ENCODE measurements around the gene EMID1. TPM values are rescaled to one million over a fixed set of nuclear protein-coding genes. Genes with fewer than 3 reads are reported as not detected.

The EMID1 gene
- total RNA-seq, 1 experiment from 2014 or later = 9.6 TPM

DNA sequence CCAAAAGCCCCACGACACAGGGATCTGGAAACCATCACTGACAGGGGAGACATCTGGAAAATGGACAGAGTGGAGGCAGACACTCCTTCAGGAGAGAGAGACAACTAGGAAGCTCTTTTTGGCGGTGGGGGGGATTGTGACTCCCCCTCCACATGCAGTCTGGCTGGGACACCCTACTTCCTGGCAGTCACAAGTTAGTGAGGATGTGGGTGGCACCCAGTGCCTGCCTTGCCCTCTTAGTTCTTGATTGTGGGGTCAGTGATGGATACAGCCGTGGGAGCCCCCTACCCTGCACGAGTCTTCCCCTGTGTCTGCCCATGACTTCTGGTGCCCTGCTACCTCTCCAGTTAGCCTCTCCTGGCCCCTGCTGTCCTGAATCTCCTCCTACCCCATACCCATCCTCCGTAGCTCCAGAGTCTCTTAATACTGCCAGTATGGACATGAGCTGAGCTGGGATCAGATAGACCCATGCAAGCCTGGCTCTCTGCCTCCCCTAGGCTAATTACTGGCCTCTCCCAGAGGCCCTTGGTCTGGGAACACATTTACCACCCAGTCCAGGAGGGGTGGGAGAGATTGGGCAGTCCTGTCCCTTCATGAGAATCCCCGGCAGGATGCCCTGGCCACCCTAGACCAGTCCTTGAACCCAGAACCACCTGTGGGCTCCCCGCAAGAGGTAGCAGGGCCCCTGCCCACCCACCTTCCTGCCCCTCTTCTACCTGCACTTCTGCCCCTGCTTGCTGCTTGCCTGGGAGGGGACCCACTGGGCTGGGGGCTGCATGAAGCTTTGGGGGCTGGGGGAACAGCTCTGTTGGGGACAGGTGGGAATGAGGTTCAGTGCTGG lies 39.3 kb downstream of the EMID1 start:
- CTCF ChIA-PET = interaction anchor here (0.6 to 2.0 kb wide), 15 partner anchors 8 to 649 kb away, joined by 3 to 23 read pairs (median 4); partner anchors contain the start of gene EMID1
- intact Hi-C loops (cut with micrococcal nuclease) = loop anchor here (1.0 to 10.0 kb wide), 5 partner anchors 90 to 643 kb away; no protein-coding TSS in a partner anchor
- no peaks in the 10 kb centered on the region for H3K79me2 ChIP-seq (ENCODE audit: insufficient read depth, low read length)
- POLR2A ChIA-PET = no interaction called here
- BruUV-seq (replicated peaks) = no TSS peak
- no peaks in the 10 kb centered on the region for H4K20me1 ChIP-seq (ENCODE audit: insufficient read depth)
- DNase-seq (ENCODE audit: low read depth, low spot score) (no peak), ATAC-seq (peak; percentile 43)
- H3K36me3 ChIP-seq (ENCODE audit: control insufficient read depth in 1 of 2, insufficient read depth in 2 of 2, low read length in 2 of 2) = no peaks in the 10 kb centered on the region
- no peak overlapping the region for H3K4me2 ChIP-seq (ENCODE audit: low read length)
- H3K4me3 ChIP-seq (replicated peaks in 1 of 2; ENCODE audit: low read depth in 1 of 2, low read length in 2 of 2) = no peak overlapping the region
- H3K27ac ChIP-seq (ENCODE audit: low read depth, low read length) = no peak overlapping the region
- H3K9ac ChIP-seq (ENCODE audit: low read length) = no peak overlapping the region
- H3K9me3 ChIP-seq (ENCODE audit: control insufficient read depth in 1 of 2, insufficient read depth in 1 of 2, low read depth in 1 of 2, low read length in 2 of 2) = peaks cover 0 to 4% of the 10 kb centered on the region in 2 experiments; a peak in 2 of 4 replicates
- H3K27me3 ChIP-seq (ENCODE audit: insufficient read depth, low read length) = no peaks in the 10 kb centered on the region
- no peaks in the 10 kb centered on the region for H3K9me2 ChIP-seq (ENCODE audit: insufficient read depth)
- RAD21 ChIA-PET (ENCODE audit: low non-redundant PET in 1 of 2, low total read pairs in 2 of 2, uncharacterized antibody in 2 of 2, unreplicated experiment in 2 of 2) = interaction anchor here (0.6 to 1.3 kb wide), 5 partner anchors 42 to 644 kb away, joined by 4 to 7 read pairs (median 5); no protein-coding TSS in a partner anchor
- H3K4me1 ChIP-seq (ENCODE audit: control insufficient read depth in 1 of 2, insufficient read depth in 2 of 2, low read length in 2 of 2) = no peaks in the 10 kb centered on the region
- H2AFZ ChIP-seq (ENCODE audit: low read depth, low read length, poor library complexity, severe bottlenecking) = no peak overlapping the region
- TF ChIP-seq POLR2A (IDR thresholded peaks at IDR 0.05; ENCODE audit: borderline replicate concordance, extremely low read depth, insufficient read depth, insufficient read length) (no peak), MAX (IDR thresholded peaks at IDR 0.05) (no peak), ZNF274 (IDR thresholded peaks at IDR 0.05; ENCODE audit: low read depth, low read length) (no peak), FOSL1 (IDR thresholded peaks at IDR 0.05; ENCODE audit: low read depth) (no peak), SP1 (IDR thresholded peaks at IDR 0.05; ENCODE audit: low read depth) (no peak), ATF3 (IDR thresholded peaks at IDR 0.05) (no peak), SIN3A (IDR thresholded peaks at IDR 0.05; ENCODE audit: low read depth) (no peak), EGR1 (IDR thresholded peaks at IDR 0.05; ENCODE audit: low read depth) (no peak), JUND (IDR thresholded peaks at IDR 0.05) (no peak), ZFX (IDR thresholded peaks at IDR 0.05) (no peak), ZBTB33 (IDR thresholded peaks at IDR 0.05; ENCODE audit: extremely low read depth, insufficient replicate concordance, low read length) (no peak), YY1 (IDR thresholded peaks at IDR 0.05; ENCODE audit: extremely low read depth, insufficient replicate concordance, low read depth, low read length) (no peak), CBX3 (IDR thresholded peaks at IDR 0.05; ENCODE audit: low read depth) (no peak), EZH2 (IDR thresholded peaks at IDR 0.05) (no peak), RAD21 (IDR thresholded peaks at IDR 0.05; ENCODE audit: low read depth) (no peak), CTCF (IDR thresholded peaks at IDR 0.05 in 2 of 3, conservative IDR thresholded peaks at IDR 0.05 in 1 of 3; ENCODE audit: borderline replicate concordance in 1 of 3, insufficient read depth in 1 of 3, low read depth in 2 of 3, low read length in 2 of 3) (no peak), CEBPB (IDR thresholded peaks at IDR 0.05; ENCODE audit: low read depth) (no peak), TCF7L2 (IDR thresholded peaks at IDR 0.05; ENCODE audit: borderline replicate concordance, extremely low read depth, insufficient read depth, insufficient read length) (no peak)
- TF ChIP-seq, protein P1, sequence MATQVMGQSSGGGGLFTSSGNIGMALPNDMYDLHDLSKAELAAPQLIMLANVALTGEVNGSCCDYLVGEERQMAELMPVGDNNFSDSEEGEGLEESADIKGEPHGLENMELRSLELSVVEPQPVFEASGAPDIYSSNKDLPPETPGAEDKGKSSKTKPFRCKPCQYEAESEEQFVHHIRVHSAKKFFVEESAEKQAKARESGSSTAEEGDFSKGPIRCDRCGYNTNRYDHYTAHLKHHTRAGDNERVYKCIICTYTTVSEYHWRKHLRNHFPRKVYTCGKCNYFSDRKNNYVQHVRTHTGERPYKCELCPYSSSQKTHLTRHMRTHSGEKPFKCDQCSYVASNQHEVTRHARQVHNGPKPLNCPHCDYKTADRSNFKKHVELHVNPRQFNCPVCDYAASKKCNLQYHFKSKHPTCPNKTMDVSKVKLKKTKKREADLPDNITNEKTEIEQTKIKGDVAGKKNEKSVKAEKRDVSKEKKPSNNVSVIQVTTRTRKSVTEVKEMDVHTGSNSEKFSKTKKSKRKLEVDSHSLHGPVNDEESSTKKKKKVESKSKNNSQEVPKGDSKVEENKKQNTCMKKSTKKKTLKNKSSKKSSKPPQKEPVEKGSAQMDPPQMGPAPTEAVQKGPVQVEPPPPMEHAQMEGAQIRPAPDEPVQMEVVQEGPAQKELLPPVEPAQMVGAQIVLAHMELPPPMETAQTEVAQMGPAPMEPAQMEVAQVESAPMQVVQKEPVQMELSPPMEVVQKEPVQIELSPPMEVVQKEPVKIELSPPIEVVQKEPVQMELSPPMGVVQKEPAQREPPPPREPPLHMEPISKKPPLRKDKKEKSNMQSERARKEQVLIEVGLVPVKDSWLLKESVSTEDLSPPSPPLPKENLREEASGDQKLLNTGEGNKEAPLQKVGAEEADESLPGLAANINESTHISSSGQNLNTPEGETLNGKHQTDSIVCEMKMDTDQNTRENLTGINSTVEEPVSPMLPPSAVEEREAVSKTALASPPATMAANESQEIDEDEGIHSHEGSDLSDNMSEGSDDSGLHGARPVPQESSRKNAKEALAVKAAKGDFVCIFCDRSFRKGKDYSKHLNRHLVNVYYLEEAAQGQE (IDR thresholded peaks at IDR 0.05; ENCODE audit: low read depth) = no peak
